Thoracic aorta (tissue), 2 donors: ENCODE data around the gene ENPEP. TPM values are rescaled to one million over a fixed set of nuclear protein-coding genes. Genes with fewer than 3 reads are reported as not detected.

ENCODE experiments used
- ATAC-seq: fragments of 150-250 bp; one replicate; pipeline ENCODE4 v1.8.0; 2017; ENCODE audit warnings: low read depth; ENCODE audit not compliant: insufficient number of reproducible peaks, low FRiP score
- DNase-seq: peaks from one replicate; pipeline ENCODE4 v3.0.0-alpha.2; 2020; ENCODE audit warnings: low spot score
- H3K27ac ChIP-seq, 2 donors: fragments of 200-600 bp; sonication (generic); 1 replicate in 1 of 2; 2 replicates in 1 of 2; pipeline ENCODE4 v1.5.1; 2016; ENCODE audit warnings: mild to moderate bottlenecking in 2 of 2, moderate library complexity in 2 of 2
- H3K27me3 ChIP-seq: fragments of 200-600 bp; sonication (generic); replicated peaks from 2 replicates; pipeline ENCODE4 v1.6.0; 2016; ENCODE audit warnings: mild to moderate bottlenecking; ENCODE audit not compliant: insufficient read depth
- H3K36me3 ChIP-seq: fragments of 200-600 bp; sonication (generic); one replicate; pipeline ENCODE4 v1.5.1; 2016
- H3K4me1 ChIP-seq, 2 donors: fragments of 200-600 bp; sonication (generic); 1 replicate in 1 of 2; 2 replicates in 1 of 2; pipeline versions ENCODE4 v1.5.1 to v1.6.0; 2016; ENCODE audit warnings: low read depth in 2 of 2, mild to moderate bottlenecking in 1 of 2; ENCODE audit not compliant: control insufficient read depth in 1 of 2
- H3K4me3 ChIP-seq: fragments of 200-600 bp; sonication (generic); 2 replicates; pipeline ENCODE4 v1.5.1; 2016; ENCODE audit warnings: mild to moderate bottlenecking
- H3K9me3 ChIP-seq: fragments of 200-600 bp; sonication (generic); 2 replicates; pipeline ENCODE4 v1.5.1; 2016
- CTCF ChIP-seq: fragments of 200-600 bp; sonication (generic); IDR thresholded peaks from one replicate; pipeline ENCODE4 v1.5.1; 2019; ENCODE audit warnings: antibody characterized with exemption
- total RNA-seq, 2 donors: library from RNA; depleted of rRNA; stranded (reverse); fragments of >200 nt; gene quantifications; one replicate each; pipeline versions ENCODE4 v1.1.0 to v1.2.3, GENCODE V29; 2016

Gene ENPEP
- total RNA-seq, 2 donors from 2014 or later, result 0.68 to 9.9 TPM

DNA sequence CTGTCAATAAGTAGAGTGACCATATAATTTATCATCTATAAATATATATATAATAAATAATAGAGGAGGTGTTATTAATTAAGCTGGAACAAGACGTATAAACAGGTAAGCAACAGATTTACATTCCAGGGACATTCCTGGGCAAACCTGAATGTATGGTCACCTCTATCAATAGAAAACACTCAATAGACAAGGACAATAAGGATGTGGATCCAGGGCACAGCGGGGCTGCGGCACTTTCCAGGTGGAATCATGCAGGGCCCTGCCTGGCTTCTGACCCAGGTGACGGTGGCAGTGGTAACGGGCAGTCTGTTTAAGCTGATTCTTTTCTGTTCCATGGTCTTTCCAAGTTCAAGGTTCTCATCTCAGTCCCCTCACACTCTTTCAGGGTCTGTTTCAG, 22.5 kb downstream of the ENPEP start:
- no peaks in the 10 kb centered on the region for H3K27me3 ChIP-seq
- ATAC-seq (no peak), DNase-seq (no peak)
- H3K4me1 ChIP-seq, result no peaks in the 10 kb centered on the region
- no peaks in the 10 kb centered on the region for H3K36me3 ChIP-seq
- no peak for TF ChIP-seq CTCF
- no peaks in the 10 kb centered on the region for H3K9me3 ChIP-seq
- H3K4me3 ChIP-seq, result no peak overlapping the region
- no peak overlapping the region for H3K27ac ChIP-seq

DNA sequence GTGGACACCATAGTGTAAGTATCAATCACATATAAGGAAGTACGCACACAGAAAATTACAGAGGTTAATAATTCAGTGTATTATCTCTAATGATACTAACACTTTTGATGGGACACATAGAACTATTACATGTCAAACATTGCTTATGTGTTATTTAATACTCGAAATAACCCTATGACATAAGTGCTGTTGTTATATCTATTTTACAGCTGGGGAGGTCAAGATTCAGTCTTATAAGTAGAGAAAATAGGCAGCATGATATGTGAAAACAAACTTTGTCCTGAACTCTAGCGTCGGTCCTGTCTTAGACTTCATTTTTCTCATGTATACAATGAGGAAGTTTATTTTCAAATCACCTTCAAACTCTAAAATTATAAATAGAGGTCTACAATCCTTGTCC, 23.2 kb downstream of the ENPEP start:
- no peak for ATAC-seq
- Histone ChIP-seq H3K4me3 (no peak overlapping the region), H3K4me1 (peaks cover 0 to 4% of the 10 kb centered on the region in 2 donors), H3K36me3 (no peaks in the 10 kb centered on the region), H3K27me3 (no peaks in the 10 kb centered on the region), H3K27ac (no peak overlapping the region), H3K9me3 (no peaks in the 10 kb centered on the region)
- DNase-seq, result no peak
- TF ChIP-seq CTCF, result no peak

GRCh38 chr4:110501826-110502225, 25.9 kb downstream of the ENPEP start:
- no peak for ATAC-seq
- no peaks in the 10 kb centered on the region for H3K9me3 ChIP-seq
- H3K27me3 ChIP-seq, result no peaks in the 10 kb centered on the region
- no peak for DNase-seq
- H3K27ac ChIP-seq, result no peak overlapping the region
- peaks cover 0 to 6% of the 10 kb centered on the region in 2 donors for H3K4me1 ChIP-seq
- no peak overlapping the region for H3K4me3 ChIP-seq
- TF ChIP-seq CTCF, result no peak
- H3K36me3 ChIP-seq, result no peaks in the 10 kb centered on the region

DNA sequence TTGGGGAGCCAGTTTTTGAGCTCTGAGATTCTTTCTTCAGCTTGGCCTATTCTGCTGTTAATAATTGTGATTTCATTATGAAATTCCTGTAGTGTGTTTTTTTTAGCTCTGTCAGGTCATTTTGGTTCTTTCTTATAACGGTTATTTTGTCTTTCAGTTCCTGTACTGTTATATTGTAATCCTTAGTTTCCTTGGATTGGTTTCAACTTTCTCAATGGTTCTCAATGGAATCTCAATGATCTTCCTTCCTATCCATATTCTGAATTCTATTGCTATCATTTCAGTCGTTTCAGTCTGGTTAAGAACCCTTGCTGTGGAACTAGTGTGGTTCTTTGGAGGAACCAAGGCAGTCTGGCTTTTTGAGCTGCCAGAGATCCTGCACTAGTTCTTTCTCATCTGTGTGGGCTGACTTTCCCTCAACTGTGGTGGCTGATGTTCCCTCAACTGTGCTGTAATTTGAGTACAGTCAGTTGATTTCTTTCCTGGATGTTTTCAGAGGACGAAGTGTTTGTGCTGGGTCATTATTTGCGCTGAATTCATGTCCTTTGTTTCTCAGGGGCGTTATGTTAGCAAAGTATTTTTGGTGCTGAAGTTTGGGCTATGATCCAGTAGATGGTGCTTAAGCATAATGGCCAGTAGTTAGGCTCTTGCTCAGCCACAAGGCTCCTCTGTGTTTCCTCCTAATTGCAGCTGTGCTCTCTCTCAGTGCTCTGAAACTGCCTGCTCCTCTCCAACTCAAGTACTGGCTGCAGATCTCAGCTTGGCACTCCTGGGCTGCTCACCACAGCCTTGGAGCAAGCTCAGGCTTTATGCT, 27.5 kb downstream of the ENPEP start:
- Histone ChIP-seq H3K4me3 (no peak overlapping the region), H3K4me1 (peaks cover 0 to 6% of the 10 kb centered on the region in 2 donors), H3K9me3 (no peaks in the 10 kb centered on the region), H3K36me3 (no peaks in the 10 kb centered on the region), H3K27ac (no peak overlapping the region), H3K27me3 (no peaks in the 10 kb centered on the region)
- DNase-seq (no peak), ATAC-seq (no peak)
- no peak for TF ChIP-seq CTCF

GRCh38 chr4:110504084-110504435, 28.1 kb downstream of the ENPEP start:
- H3K27ac ChIP-seq, result no peak overlapping the region

More at GRCh38 chr4:110504084-110504435, 28.1 kb downstream of the ENPEP start:
- no peak for TF ChIP-seq CTCF
- H3K4me3 ChIP-seq, result no peak overlapping the region
- ATAC-seq (no peak), DNase-seq (no peak)
- H3K36me3 ChIP-seq, result no peaks in the 10 kb centered on the region
- H3K27me3 ChIP-seq, result no peaks in the 10 kb centered on the region
- no peaks in the 10 kb centered on the region for H3K9me3 ChIP-seq
- H3K4me1 ChIP-seq, result peaks cover 0 to 6% of the 10 kb centered on the region in 2 donors
